GM21529 (cell line): Measurements from ENCODE around the gene DGKD.

ENCODE experiments used
- ATAC-seq: cut with Tn5 transposase; IDR thresholded peaks from one replicate; pipeline ENCODE4 v1.9.1; 2021; ENCODE audit not compliant: unreplicated experiment

Gene DGKD

DNA sequence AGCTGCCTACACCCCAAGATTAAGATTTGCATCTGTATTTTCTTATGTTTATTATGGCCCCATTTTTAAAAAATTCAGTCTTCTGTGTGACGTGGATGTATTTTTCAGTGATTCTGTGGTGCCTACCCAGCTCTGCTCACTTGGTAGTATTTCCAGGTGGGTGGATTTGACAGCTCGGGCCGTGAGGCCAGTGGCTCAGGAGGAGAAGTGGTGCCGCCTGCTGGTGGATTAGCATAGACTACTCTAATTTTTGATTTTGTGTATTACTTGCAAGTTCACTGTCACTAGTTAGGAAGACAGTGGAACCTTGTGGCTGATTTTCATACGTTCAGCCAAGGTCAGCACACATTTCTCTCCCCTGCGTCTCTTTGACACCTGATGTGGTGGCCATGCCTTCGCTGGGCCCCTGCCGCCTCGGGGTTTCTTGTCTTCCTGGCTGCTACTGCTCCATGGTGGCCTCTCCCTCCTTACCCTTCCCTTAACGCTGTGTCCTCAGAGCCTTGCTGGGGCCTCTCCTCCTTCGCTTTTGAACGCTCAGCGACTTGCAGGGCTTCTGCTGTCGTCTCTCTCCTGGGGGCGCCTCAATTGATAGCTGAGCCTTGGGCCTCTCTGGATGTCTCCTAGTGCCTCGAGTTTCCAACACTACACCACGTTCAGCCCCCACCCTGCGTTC lies 89.4 kb downstream of the DGKD start:
- no peak for ATAC-seq

DNA sequence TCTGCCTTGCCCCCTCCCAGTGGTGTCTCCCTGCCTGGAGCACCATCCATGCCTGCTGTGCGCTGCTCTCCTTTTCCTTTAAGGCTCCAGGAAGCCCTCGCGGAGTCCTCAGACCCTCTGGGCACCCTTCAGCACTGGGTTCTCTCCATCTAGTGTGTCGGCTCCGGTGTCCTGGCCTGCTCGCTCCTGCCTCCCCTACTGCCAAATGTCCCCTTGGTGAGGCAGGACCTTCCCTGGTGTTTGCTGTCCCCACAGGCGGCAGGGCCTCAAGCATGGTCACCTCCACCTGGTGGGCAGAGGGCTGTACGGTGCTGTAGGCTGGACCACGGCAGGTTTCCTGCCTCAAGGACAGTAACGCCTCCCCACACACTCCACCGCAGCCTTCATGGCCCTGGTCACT lies 90.2 kb downstream of the DGKD start:
- no peak for ATAC-seq

GRCh38 chr2:233445152-233445830 lies 91.0 kb downstream of the DGKD start:
- no peak for ATAC-seq

DNA sequence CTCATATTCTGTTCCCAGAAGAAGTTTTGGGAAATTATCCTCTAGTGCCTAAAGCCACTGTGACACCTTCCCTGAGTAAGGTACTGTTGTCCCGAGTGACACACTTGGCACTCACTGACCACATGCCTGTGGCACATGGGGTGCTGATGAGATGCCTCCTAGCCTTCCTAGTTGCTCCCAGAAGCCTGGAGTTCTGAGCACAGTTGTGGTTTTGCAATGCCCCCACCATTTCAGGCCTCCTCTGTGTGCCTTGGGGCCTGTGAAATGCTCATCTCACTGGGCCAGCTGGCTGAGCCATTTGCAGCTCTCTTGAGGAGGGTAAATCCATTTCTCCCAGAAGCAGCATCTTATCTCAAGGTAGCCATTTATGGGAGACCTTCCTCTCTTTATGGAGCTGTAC lies 91.8 kb downstream of the DGKD start:
- ATAC-seq, result no peak

- ATAC-seq, result no peak
Observed at GRCh38 chr2:233446606-233447305, 92.5 kb downstream of the DGKD start.

DNA sequence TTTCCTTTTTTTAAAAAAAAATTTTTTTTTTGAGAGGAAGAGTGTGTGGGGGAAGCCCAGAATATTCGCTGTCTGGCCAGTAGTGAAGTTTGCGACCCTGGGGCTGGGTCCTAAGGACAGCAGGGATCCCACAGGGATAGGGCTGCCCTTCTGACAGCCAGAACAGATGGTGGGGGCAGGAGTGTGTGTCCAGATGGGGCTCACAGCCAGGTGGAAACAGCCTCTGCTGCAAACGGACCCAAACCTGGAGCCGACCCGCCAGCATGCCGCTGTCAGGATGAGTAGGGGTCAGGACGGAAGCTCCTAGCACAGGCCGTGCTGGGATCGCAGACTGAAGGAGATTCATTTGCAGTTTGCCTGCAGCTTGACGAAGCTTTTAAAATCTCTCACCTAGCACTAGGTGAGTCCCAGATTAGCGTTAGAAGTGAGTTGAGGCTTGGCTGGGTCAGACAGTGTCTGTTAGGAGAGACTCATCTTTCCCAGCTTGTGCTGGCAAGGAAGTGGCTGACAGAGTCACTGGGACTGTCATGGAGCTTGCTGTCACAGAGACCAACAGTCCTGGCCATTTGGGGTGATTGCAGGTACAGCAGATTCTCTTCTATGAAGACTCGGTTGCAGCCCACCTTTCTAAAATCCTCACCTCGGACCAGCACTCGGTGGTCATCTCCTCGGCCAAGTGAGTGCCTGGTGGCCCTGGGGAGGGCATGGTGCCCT lies 93.4 kb downstream of the DGKD start:
- no peak for ATAC-seq

DNA sequence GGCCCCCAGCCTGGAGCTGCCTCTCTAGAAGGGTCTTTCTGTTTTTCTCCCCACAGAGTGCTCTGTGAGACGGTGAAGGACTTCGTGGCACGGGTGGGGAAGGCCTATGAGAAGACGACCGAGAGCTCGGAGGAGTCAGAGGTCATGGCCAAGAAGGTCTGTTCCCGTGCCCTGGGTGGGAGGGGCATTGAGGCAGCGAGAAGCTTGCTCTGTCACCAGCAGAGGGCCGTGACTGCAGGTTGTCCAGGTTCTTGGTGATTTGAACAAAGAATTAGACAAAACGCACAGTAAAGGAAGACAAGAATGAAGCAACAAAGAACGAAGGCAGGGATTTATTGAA lies 93.9 kb downstream of the DGKD start:
- no peak for ATAC-seq

DNA sequence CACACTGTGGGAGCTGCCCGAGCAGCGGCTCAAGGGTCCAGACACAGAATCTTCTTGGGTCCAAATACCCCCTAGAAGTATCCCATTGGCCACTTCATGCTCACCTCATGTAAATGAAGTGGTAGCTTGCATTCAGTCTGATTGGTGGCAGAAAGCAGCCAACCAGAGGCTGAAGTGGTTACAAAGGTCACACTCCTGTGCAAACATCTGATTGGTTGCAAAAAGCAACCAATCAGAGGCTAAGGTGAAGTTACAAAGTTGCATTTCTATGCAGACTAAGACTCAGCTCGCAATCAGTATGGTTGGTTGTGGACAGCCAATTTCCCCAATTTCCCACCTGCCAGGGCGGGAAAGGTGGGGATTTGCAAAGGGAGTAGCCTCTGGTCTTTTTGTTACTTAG lies 94.3 kb downstream of the DGKD start:
- ATAC-seq, result no peak

- no peak for ATAC-seq
Observed at GRCh38 chr2:233449081-233449901, 95.0 kb downstream of the DGKD start.

GRCh38 chr2:233449921-233450863 lies 95.9 kb downstream of the DGKD start:
- ATAC-seq, result no peak

DNA sequence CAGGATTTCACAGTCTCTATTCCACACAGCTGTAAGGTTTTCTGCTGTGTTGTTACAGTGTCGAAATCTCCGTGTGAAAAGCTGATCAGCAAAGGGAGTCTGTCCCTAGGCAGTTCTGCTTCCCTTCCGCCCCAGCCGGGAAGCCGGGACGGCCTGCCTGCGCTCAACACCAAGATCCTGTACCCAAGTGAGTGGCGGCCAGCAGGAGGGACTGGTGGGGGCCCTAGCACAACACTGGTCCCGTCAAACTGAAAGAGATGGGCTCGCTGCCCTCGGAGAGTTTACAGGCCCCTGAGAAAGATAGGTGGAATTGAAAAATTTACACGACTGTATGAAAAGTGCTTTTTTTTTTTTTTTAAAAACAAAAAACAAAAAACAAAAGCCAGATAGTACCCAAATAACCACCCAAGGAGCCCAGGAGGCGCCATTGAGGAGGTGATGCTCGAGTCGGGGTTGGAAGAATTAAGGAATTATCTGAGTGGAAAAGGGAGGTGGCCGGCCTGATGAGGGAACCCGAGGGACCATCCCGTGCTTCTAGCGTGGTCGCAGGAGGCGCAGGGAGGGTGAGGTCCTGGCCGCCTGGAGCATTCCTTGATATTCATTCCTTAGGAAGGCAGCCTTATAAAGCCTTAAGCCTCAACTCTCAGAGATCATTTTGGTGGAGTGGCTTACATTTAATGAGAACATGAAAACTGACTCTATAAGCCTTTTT lies 96.7 kb downstream of the DGKD start:
- no peak for ATAC-seq

DNA sequence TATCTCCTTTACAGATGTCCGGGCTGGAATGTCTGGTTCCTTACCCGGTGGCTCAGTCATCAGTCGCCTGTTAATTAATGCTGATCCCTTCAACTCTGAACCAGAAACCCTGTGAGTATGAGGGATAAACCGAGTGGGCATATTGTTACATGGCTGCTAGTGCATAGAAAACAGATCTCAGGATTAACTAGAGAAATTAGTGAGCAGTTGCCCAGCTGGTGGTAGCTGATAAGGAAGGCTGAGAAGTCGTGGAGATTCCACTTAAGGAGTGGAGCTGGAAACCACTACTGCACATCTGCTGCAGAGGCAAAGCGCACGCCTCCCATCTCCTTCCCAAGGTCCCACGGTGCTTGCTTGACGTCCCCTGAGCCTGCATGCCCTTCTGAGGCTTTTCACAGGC lies 97.7 kb downstream of the DGKD start:
- no peak for ATAC-seq

GRCh38 chr2:233453111-233453915 lies 99.0 kb downstream of the DGKD start:
- no peak for ATAC-seq

DNA sequence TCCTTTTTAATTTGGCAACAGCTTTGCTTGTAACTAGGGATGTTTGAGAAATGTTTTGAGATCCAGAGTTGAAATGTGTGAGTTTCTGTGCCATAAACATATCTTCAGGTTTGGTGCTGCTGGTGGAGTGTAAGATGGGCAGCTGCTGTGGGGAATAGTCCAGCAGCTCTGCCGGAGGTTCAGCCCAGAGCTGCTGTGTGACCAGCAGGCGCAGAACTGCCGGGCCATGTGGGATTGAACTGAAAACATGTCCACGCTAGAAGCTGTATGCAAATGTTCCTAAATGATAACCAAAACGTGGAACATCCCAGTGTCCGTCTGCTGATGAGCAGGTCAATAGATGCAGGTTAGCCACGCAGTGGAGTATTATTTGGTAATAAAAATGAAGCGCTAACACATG lies 99.6 kb downstream of the DGKD start:
- ATAC-seq, result no peak

DNA sequence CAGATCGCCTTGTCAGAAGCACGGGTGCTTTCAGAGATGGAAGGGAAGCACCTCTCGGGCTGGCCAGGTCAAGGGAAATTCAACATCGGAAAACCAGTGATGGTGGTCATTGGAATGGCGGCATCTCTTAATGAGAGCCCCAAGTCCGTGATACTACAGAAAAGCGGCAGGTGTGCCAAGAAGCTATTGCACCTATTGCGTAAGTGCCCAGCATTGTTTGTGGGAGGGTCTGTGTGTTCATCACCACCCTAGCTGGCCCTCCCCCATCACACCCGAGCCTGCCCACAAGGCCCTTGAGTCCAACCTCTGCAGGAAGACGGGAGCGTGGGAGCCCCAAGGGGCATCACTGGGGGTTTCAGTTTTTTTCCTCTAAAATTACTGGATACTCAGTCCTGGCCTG lies 100.7 kb downstream of the DGKD start:
- ATAC-seq, result no peak

DNA sequence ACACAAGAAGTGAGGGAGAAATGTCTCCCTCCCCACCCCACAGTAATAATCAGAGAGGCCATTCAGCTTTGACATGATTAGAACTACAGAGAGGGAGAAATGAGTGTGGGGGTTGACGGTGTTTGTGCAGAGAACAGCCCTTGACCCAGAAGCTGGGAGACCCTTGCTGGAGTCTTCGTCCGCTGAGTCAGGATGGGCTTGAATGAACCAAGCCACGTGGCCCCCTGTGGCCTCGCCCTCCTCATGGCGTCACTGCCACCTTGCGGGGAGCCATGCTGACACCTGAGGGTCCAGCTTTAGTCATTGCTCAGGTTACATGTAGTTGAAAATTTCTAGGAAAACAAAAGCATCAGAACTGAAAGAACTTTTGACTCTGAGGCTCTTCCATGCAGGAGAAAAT lies 101.2 kb downstream of the DGKD start:
- no peak for ATAC-seq

DNA sequence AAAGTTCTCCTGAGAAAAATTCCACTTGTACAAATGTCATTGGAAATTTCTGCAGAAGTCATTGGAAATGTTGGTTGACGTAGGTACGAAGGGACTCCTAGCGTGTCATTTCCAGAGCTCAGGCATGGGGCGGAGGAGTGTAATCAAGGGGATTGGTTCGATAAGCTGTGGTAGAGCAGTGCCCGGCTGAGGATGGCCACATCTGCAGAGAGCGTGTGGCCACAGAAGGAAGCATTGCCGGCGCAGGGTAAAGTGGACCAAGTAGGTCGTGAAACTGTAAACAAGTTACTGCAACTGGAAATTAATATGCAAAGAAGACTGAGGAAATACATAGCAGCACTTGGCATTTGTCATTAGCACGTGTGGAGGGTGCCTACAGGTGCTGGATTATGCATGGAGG lies 101.8 kb downstream of the DGKD start:
- ATAC-seq, result no peak

- no peak for ATAC-seq
Observed at GRCh38 chr2:233456934-233457333, 102.6 kb downstream of the DGKD start.
